ENCODE results near the gene SCN5A.
"Not testable (repeated sequence)": the region's sequence is repeated elsewhere in the genome, so short reads cannot be mapped to it uniquely, and the experiment has no call there.

The SCN5A gene

DNA sequence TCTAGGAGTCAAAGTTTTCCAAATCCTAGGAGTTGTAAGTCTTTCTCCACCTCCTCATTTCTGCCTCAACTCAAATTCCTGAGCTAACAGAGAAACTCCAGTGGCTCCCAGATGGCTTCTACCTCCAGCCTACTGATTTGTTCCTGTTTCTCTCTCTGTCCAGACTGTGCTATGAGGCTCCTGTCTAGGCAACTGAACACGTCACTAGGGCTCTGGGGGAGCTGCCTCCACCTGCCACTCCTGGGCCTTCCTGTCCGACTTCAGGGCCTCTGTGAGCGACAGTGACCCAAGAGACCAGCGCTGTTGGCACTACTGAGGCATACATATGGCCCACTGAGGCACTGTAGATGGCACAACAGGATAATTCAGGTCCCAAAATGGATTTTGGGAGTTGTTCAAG lies 82.0 kb downstream of the SCN5A start:
- H3K9me3 ChIP-seq (ENCODE audit: insufficient read depth, low read length) = no peaks in the 10 kb centered on the region
- H3K9ac ChIP-seq (ENCODE audit: low read length) = no peak overlapping the region
- TF ChIP-seq, protein P1, sequence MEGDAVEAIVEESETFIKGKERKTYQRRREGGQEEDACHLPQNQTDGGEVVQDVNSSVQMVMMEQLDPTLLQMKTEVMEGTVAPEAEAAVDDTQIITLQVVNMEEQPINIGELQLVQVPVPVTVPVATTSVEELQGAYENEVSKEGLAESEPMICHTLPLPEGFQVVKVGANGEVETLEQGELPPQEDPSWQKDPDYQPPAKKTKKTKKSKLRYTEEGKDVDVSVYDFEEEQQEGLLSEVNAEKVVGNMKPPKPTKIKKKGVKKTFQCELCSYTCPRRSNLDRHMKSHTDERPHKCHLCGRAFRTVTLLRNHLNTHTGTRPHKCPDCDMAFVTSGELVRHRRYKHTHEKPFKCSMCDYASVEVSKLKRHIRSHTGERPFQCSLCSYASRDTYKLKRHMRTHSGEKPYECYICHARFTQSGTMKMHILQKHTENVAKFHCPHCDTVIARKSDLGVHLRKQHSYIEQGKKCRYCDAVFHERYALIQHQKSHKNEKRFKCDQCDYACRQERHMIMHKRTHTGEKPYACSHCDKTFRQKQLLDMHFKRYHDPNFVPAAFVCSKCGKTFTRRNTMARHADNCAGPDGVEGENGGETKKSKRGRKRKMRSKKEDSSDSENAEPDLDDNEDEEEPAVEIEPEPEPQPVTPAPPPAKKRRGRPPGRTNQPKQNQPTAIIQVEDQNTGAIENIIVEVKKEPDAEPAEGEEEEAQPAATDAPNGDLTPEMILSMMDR (IDR thresholded peaks at IDR 0.05; ENCODE audit: low read depth, low read length) = no peak
- TF ChIP-seq EZH2phosphoT487 (IDR thresholded peaks at IDR 0.05; ENCODE audit: low read depth) = no peak
- no peak overlapping the region for H2AFZ ChIP-seq (ENCODE audit: low read depth, low read length)
- no peak overlapping the region for H3K27ac ChIP-seq (ENCODE audit: low read length)
- H3K27me3 ChIP-seq (ENCODE audit: low read depth, low read length) = no peaks in the 10 kb centered on the region
- no peak overlapping the region for H3K4me3 ChIP-seq (ENCODE audit: low read length)
- H3K79me2 ChIP-seq (ENCODE audit: low read length) = no peaks in the 10 kb centered on the region
- H4K20me1 ChIP-seq (ENCODE audit: insufficient read depth, low read length) = no peaks in the 10 kb centered on the region
- H3K4me1 ChIP-seq (ENCODE audit: low read length) = no peaks in the 10 kb centered on the region
- no peaks in the 10 kb centered on the region for H3K36me3 ChIP-seq (replicated peaks; ENCODE audit: low read depth, low read length)
- no peak overlapping the region for H3K4me2 ChIP-seq (ENCODE audit: low read length)

DNA sequence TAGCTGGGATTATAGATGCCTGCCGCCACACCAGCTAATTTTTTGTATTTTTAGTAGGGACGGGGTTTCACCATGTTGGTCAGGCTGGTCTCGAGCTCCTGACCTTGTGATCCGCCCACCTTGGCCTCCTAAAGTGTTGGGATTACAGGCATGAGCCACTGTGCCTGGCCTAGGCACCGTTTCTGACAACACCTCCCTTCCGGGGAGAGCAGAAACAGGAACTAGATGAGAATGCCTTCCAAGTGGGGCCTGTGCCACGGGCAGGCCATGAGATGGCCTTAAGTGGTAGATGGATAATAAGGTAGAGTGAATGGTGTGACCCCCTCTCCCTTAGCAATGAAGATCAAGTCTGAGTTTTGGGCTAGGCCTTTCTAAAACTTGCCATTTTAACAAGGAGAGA lies 82.7 kb downstream of the SCN5A start:
- H3K27me3 ChIP-seq (ENCODE audit: low read depth, low read length); H3K4me3 ChIP-seq (ENCODE audit: low read length); H2AFZ ChIP-seq (ENCODE audit: low read depth, low read length); H3K79me2 ChIP-seq (ENCODE audit: low read length); H3K4me2 ChIP-seq (ENCODE audit: low read length); H3K27ac ChIP-seq (ENCODE audit: low read length); H3K4me1 ChIP-seq (ENCODE audit: low read length); H4K20me1 ChIP-seq (ENCODE audit: insufficient read depth, low read length); H3K36me3 ChIP-seq (replicated peaks; ENCODE audit: low read depth, low read length); H3K9ac ChIP-seq (ENCODE audit: low read length); H3K9me3 ChIP-seq (ENCODE audit: insufficient read depth, low read length): not testable (repeated sequence)

DNA sequence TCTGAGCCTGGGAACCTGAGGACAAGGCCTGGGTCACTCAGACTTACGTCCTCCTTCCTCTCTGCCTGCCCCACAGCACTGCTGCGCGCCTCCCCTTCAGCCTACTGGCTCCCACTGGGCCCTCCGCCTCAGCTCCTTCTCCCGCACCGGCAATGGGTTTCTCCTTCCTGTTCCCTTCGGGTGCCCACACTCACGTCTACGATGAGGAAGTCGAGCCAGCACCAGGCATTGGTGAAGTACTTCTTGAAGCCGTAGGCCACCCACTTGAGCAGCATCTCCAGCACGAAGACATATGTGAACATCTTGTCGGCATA lies 83.3 kb downstream of the SCN5A start:
- no peak overlapping the region for H3K4me2 ChIP-seq (ENCODE audit: low read length)
- no peaks in the 10 kb centered on the region for H4K20me1 ChIP-seq (ENCODE audit: insufficient read depth, low read length)
- H3K36me3 ChIP-seq (replicated peaks; ENCODE audit: low read depth, low read length) = no peaks in the 10 kb centered on the region
- H3K9ac ChIP-seq (ENCODE audit: low read length) = no peak overlapping the region
- no peaks in the 10 kb centered on the region for H3K9me3 ChIP-seq (ENCODE audit: insufficient read depth, low read length)
- H3K79me2 ChIP-seq (ENCODE audit: low read length) = no peaks in the 10 kb centered on the region
- H3K4me1 ChIP-seq (ENCODE audit: low read length) = no peaks in the 10 kb centered on the region
- no peaks in the 10 kb centered on the region for H3K27me3 ChIP-seq (ENCODE audit: low read depth, low read length)
- no peak overlapping the region for H2AFZ ChIP-seq (ENCODE audit: low read depth, low read length)
- H3K4me3 ChIP-seq (ENCODE audit: low read length) = no peak overlapping the region
- no peak for TF ChIP-seq EZH2phosphoT487 (IDR thresholded peaks at IDR 0.05; ENCODE audit: low read depth)
- TF ChIP-seq, protein P1 (IDR thresholded peaks at IDR 0.05; ENCODE audit: low read depth, low read length) = no peak
- no peak overlapping the region for H3K27ac ChIP-seq (ENCODE audit: low read length)

DNA sequence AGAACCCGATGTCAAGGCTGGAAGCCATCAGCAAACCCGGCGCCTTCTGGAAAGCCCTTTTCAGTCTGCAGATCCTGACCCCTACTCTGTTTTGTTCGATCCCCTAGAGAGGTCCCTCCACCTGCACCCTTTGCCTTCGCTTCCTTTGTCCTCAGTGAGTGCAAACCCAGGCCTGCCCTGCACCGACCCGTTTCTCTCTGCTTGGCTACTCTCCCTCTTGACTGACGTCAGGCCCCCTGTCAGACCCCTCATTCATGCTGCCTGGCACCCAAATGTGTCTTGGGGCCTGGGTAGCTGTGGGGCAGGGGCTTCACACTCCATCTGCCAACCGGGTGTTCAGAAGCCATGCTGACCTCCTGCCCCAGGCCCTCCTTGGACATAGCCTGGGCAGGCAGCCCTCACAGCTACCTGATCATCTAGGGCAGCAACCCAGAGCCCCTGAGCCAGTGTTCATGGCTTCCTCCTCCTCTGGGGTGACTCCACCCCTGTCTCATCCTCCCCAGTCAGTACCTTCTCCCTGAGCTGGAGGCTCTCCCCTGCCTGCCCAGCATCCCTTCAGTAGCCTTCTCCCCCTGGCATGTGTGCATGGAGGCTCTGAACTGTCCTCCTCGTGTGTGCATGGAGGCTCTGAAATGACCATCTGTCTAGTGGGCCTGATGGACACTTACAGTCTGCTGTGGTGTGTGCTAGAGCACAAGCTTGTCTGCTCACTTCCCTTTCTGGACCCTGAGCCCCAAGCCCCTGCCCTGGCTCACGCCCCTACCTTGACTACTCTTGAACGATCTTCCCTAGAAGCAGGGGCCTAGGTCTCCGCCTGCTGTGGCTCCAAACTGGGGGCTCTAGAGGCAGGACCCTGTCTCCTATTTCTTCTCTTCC lies 83.9 kb downstream of the SCN5A start:
- no peak overlapping the region for H3K4me2 ChIP-seq (ENCODE audit: low read length)
- H3K27me3 ChIP-seq (ENCODE audit: low read depth, low read length) = no peaks in the 10 kb centered on the region
- no peak overlapping the region for H2AFZ ChIP-seq (ENCODE audit: low read depth, low read length)
- TF ChIP-seq, protein P1 (IDR thresholded peaks at IDR 0.05; ENCODE audit: low read depth, low read length) = no peak
- no peak for TF ChIP-seq EZH2phosphoT487 (IDR thresholded peaks at IDR 0.05; ENCODE audit: low read depth)
- no peaks in the 10 kb centered on the region for H3K79me2 ChIP-seq (ENCODE audit: low read length)
- H3K27ac ChIP-seq (ENCODE audit: low read length) = no peak overlapping the region
- no peak overlapping the region for H3K4me3 ChIP-seq (ENCODE audit: low read length)
- no peaks in the 10 kb centered on the region for H3K4me1 ChIP-seq (ENCODE audit: low read length)
- no peaks in the 10 kb centered on the region for H3K36me3 ChIP-seq (replicated peaks; ENCODE audit: low read depth, low read length)
- no peaks in the 10 kb centered on the region for H4K20me1 ChIP-seq (ENCODE audit: insufficient read depth, low read length)
- H3K9ac ChIP-seq (ENCODE audit: low read length) = no peak overlapping the region
- no peaks in the 10 kb centered on the region for H3K9me3 ChIP-seq (ENCODE audit: insufficient read depth, low read length)

Measured in OCI-LY3 (cell line).